NCI-H748 treated with DMSO at 0.1 percent for 48 hours (cell line): ENCODE data around the gene NECTIN1.

ENCODE experiments used
- DNase-seq: peaks from one replicate; lab custom pipeline; 2025; lab: John Stamatoyannopoulos, UW

The NECTIN1 gene

GRCh38 chr11:119639642-119640205 lies 89.3 kb downstream of the NECTIN1 start:
- no peak for DNase-seq

- DNase-seq: no peak
These were observed 90.1 kb downstream of the NECTIN1 start for GRCh38 chr11:119638851-119639250.

- DNase-seq: no peak
These were observed 91.5 kb downstream of the NECTIN1 start for GRCh38 chr11:119637481-119637880.

- no peak for DNase-seq
These were observed 93.2 kb downstream of the NECTIN1 start for GRCh38 chr11:119635776-119636175.

GRCh38 chr11:119635041-119635740 lies 93.8 kb downstream of the NECTIN1 start:
- DNase-seq: no peak

GRCh38 chr11:119634301-119634700 lies 94.7 kb downstream of the NECTIN1 start:
- DNase-seq: no peak

- DNase-seq: no peak
These were observed 99.0 kb downstream of the NECTIN1 start for GRCh38 chr11:119629834-119630624.

- no peak for DNase-seq
These were observed 99.9 kb downstream of the NECTIN1 start for GRCh38 chr11:119629085-119629484.

GRCh38 chr11:119627286-119627685 lies 101.7 kb downstream of the NECTIN1 start:
- no peak for DNase-seq

- DNase-seq: no peak
These were observed 102.1 kb downstream of the NECTIN1 start for GRCh38 chr11:119626871-119627270.

GRCh38 chr11:119626197-119626841 lies 102.7 kb downstream of the NECTIN1 start:
- DNase-seq: no peak

- no peak for DNase-seq
These were observed 103.6 kb downstream of the NECTIN1 start for GRCh38 chr11:119625206-119625978.

- no peak for DNase-seq
These were observed 104.4 kb downstream of the NECTIN1 start for GRCh38 chr11:119624629-119625028.

- DNase-seq: no peak
These were observed 104.8 kb downstream of the NECTIN1 start for GRCh38 chr11:119624102-119624615.

GRCh38 chr11:119623682-119624081 lies 105.3 kb downstream of the NECTIN1 start:
- DNase-seq: no peak

- DNase-seq: no peak
These were observed 106.4 kb downstream of the NECTIN1 start for GRCh38 chr11:119622454-119623143.

- no peak for DNase-seq
These were observed 109.3 kb downstream of the NECTIN1 start for GRCh38 chr11:119619665-119620064.

- DNase-seq: no peak
These were observed 110.6 kb downstream of the NECTIN1 start for GRCh38 chr11:119618208-119618909.

GRCh38 chr11:119617340-119617713 lies 111.7 kb downstream of the NECTIN1 start:
- no peak for DNase-seq

GRCh38 chr11:119616586-119617339 lies 112.2 kb downstream of the NECTIN1 start:
- DNase-seq: no peak
